SU-DHL-6 (cell line): ENCODE measurements around the gene ETFB.

ENCODE experiments used
- EZH2phosphoT487 ChIP-seq: fragments of 200-600 bp; sonication (generic), shearing (Covaris generic); conservative IDR thresholded peaks from 2 replicates; pipeline ENCODE4 v1.6.1; 2018; ENCODE audit warnings: mild to moderate bottlenecking, antibody characterized with exemption, low read length, moderate library complexity, mixed read lengths
- TF ChIP-seq, protein P1 (sequence below): fragments of 200-600 bp; sonication (generic); IDR thresholded peaks from one replicate; pipeline ENCODE4 v1.5.1; 2017; ENCODE audit warnings: antibody characterized with exemption, mild to moderate bottlenecking, low read length, moderate library complexity; ENCODE audit not compliant: insufficient read depth, poor library complexity, severe bottlenecking

DNA sequence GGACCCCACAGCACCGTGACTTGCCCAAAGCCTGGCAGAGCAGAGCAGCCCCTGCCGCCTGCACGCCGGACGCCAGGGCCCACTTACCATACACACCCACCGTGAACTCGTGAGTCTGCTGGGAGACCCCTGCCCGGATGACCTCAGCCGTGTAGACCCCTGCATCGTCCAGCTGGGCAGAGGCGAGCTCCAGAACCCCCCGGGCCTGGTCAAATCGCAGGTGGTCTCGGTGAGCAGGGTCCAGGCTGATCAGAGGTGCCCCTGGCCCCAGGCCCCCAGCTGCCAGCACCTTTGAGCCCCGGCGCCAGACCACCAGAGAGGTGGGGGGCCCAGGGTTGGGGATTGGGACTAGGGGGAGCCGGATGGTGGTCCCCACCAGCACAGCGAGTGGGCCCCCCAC is 25.1 kb downstream of the ETFB start:
- TF ChIP-seq, protein P1, sequence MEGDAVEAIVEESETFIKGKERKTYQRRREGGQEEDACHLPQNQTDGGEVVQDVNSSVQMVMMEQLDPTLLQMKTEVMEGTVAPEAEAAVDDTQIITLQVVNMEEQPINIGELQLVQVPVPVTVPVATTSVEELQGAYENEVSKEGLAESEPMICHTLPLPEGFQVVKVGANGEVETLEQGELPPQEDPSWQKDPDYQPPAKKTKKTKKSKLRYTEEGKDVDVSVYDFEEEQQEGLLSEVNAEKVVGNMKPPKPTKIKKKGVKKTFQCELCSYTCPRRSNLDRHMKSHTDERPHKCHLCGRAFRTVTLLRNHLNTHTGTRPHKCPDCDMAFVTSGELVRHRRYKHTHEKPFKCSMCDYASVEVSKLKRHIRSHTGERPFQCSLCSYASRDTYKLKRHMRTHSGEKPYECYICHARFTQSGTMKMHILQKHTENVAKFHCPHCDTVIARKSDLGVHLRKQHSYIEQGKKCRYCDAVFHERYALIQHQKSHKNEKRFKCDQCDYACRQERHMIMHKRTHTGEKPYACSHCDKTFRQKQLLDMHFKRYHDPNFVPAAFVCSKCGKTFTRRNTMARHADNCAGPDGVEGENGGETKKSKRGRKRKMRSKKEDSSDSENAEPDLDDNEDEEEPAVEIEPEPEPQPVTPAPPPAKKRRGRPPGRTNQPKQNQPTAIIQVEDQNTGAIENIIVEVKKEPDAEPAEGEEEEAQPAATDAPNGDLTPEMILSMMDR: no peak
- TF ChIP-seq EZH2phosphoT487: no peak
